Anterior cingulate cortex (tissue), 58 donors: Measurements from ENCODE around the gene POP7.
"Not testable (repeated sequence)": the region's sequence is repeated elsewhere in the genome, so short reads cannot be mapped to it uniquely, and the experiment has no call there.

Experiments
- DNase-seq, 58 donors: peaks; one replicate each; lab custom pipeline; 2025; lab: John Stamatoyannopoulos, UW

POP7 gene

GRCh38 chr7:100720671-100721504 is 15.0 kb downstream of the POP7 start:
- no peak for DNase-seq

GRCh38 chr7:100721505-100721812 is 15.5 kb downstream of the POP7 start:
- DNase-seq = no peak

- no peak for DNase-seq
Measured at GRCh38 chr7:100722480-100723212, 16.7 kb downstream of the POP7 start.

GRCh38 chr7:100723732-100724275 is 17.9 kb downstream of the POP7 start:
- DNase-seq = no peak

GRCh38 chr7:100724364-100724763 is 18.4 kb downstream of the POP7 start:
- DNase-seq = not testable (repeated sequence)

- no peak for DNase-seq
Measured at GRCh38 chr7:100726996-100727761, 21.3 kb downstream of the POP7 start.

- no peak for DNase-seq
Measured at GRCh38 chr7:100728196-100728595, 22.3 kb downstream of the POP7 start.

- DNase-seq = no peak
Measured at GRCh38 chr7:100730136-100730800, 24.3 kb downstream of the POP7 start.

GRCh38 chr7:100731937-100732636 is 26.2 kb downstream of the POP7 start:
- no peak for DNase-seq

GRCh38 chr7:100735730-100736129 is 29.8 kb downstream of the POP7 start:
- no peak for DNase-seq

- no peak for DNase-seq
Measured at GRCh38 chr7:100736671-100737070, 30.8 kb downstream of the POP7 start.

GRCh38 chr7:100739934-100740333 is 34.0 kb downstream of the POP7 start:
- DNase-seq = no peak

- DNase-seq = no peak
Measured at GRCh38 chr7:100744605-100745004, 38.7 kb downstream of the POP7 start.

- peak in 44 of 58 donors; percentile 1 to 89 (median 32) for DNase-seq
Measured at GRCh38 chr7:100745184-100745583, 39.3 kb downstream of the POP7 start.

- no peak for DNase-seq
Measured at GRCh38 chr7:100752994-100753393, 47.1 kb downstream of the POP7 start.

- DNase-seq = no peak
Measured at GRCh38 chr7:100753750-100754149, 47.8 kb downstream of the POP7 start.
